ENCODE data around the gene PPIF.

DNA sequence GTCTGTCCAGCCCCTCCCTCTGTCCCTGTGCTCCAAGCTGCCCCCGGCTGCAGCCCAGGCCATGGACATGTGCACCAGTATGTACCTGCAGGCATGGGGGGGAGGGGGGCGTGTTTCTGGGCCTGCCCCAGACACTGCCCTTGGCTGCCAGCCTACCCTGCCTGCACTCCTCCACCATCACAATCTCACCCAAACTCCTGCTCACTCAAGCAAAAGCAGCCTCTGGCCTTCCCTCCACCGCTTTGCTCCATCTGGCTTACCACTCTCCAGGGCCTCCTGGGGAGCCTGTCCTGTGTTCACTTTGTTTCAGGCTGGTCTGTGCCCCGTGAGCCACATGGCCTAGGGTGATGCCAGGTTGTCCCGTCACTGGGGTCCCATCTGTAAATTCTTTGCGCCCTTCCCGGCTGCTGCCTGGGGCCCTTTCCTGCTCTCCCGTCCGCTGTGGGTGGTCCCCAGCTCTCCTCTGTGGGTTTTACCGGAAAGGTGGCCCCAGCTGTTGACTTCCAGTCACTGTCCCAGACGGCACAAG is 33.3 kb upstream of the PPIF start:
- TF ChIP-seq LEF1 (IDR thresholded peaks at IDR 0.05; ENCODE audit: borderline replicate concordance): no peak
- TF ChIP-seq L3MBTL2 (conservative IDR thresholded peaks at IDR 0.05): no peak
